ENCODE results near the gene CCDC117. TPM values are rescaled to one million over a fixed set of nuclear protein-coding genes. Genes with fewer than 3 reads are reported as not detected.
A peak's percentile ranks its signal among the peaks of the same experiment; 100 is the strongest.
"Not testable (repeated sequence)": the region's sequence is repeated elsewhere in the genome, so short reads cannot be mapped to it uniquely, and the experiment has no call there.

CCDC117 gene
- total RNA-seq, 2 donors from 2014 or later = 21.2 to 24.9 TPM

DNA sequence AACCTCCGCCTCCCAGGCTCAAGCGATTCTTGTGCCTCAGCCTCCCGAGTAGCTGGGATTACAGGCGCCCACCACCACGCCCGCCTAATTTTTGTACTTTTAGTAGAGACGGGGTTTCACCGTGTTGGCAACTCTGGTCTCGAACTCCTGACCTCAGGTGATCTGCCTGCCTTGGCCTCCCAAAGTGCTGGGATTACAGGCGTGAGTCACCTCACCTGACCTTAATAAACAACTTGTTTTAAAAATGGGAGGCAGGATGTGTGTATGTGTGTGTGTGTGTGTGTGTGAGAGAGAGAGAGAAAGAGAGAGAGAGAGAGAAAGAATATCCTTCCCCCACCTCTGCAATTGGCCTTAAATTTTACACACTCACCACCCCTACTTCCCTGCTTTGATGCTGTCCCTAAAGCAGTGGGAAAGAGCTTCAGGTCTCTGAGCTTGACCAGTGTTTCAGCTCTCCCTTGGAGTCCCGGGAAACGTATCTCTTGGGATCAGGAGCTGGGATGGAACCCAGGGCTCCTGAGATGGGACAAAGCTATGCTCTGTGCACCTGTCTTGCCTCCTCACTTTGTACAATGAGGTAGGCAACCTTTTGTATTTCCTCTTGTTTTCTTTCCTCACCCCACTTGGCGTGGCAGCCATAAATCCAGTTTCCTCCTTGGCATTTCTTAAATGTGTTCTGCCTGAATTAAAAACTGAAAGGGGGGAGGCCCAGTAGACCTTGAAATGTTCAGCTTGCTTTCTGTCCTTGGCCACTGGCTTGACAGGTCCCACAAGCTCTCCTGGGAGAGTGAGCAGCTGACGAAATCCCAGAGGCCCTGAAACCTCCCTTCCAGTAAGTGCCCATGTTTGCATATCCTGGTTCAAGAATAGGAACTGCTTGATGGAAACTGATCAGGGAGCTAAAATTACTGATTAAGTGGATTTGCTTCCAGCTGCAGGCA lies 45.7 kb downstream of the CCDC117 start:
- peaks cover 5% of the 10 kb centered on the region for H3K4me1 ChIP-seq
- H3K9ac ChIP-seq (ENCODE audit: low read depth in 2 of 2, low read length in 2 of 2) = peak overlapping the region in 1 of 2 donors; percentile 30
- no peaks in the 10 kb centered on the region for H3K36me3 ChIP-seq
- H3K27ac ChIP-seq = peak overlapping the region; percentile 73
- TF ChIP-seq, protein P1, sequence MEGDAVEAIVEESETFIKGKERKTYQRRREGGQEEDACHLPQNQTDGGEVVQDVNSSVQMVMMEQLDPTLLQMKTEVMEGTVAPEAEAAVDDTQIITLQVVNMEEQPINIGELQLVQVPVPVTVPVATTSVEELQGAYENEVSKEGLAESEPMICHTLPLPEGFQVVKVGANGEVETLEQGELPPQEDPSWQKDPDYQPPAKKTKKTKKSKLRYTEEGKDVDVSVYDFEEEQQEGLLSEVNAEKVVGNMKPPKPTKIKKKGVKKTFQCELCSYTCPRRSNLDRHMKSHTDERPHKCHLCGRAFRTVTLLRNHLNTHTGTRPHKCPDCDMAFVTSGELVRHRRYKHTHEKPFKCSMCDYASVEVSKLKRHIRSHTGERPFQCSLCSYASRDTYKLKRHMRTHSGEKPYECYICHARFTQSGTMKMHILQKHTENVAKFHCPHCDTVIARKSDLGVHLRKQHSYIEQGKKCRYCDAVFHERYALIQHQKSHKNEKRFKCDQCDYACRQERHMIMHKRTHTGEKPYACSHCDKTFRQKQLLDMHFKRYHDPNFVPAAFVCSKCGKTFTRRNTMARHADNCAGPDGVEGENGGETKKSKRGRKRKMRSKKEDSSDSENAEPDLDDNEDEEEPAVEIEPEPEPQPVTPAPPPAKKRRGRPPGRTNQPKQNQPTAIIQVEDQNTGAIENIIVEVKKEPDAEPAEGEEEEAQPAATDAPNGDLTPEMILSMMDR (IDR thresholded peaks at IDR 0.05) = no peak
- intact Hi-C loops (cut with DNase I) = no loop called here
- no peak overlapping the region for H3K4me3 ChIP-seq
- H3K9me3 ChIP-seq = no peaks in the 10 kb centered on the region
- DNase-seq = peak; percentile 84
- H3K27me3 ChIP-seq = no peaks in the 10 kb centered on the region

DNA sequence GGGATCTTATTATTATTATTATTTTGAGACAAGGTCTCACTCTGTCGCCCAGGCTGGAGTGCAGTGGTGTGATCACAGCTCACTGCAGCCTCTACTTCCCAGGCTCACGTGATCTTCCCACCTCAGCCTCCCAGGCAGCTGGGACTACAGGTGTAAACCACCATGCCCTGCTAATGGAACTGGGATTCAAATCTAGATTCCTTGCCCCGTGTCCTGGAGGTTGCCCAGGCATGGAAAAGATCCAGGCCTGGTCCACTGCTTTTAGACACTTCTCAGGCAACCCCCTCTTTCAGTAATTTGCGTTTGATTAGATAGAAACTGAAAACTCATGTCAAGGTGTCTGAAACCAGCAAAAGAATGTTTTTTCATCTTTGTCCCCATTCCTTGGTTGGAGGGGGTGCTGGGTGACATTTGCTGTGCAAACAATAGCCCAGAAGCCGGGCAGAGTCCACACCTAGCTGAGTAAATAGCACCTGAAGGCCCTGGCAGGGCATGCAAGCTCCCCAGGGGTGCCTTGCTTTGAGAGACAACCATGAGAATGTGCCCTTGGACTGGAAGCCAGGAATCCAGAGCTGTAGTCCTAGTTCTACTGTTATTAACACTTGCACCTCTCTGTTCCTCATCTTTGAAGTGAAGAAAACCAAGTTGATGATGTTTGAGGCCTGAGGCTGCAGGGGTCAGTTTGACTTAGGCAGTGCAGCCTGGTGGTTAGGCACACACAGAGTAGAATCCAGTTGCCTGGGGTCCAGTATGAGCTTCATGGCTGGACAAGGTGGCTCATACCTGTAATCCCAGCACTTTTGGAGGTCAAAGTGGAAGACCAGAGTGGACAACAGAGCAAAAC lies 47.0 kb downstream of the CCDC117 start:
- Histone ChIP-seq H3K27me3 (no peaks in the 10 kb centered on the region), H3K4me3 (no peak overlapping the region), H3K27ac (peak overlapping the region; percentile 73), H3K9ac (ENCODE audit: low read depth in 2 of 2, low read length in 2 of 2) (peak overlapping the region in 1 of 2 donors; percentile 30), H3K4me1 (peaks cover 5% of the 10 kb centered on the region), H3K9me3 (no peaks in the 10 kb centered on the region), H3K36me3 (no peaks in the 10 kb centered on the region)
- intact Hi-C loops (cut with DNase I) = no loop called here
- TF ChIP-seq, protein P1 (IDR thresholded peaks at IDR 0.05) = no peak
- DNase-seq = peak; percentile 81

DNA sequence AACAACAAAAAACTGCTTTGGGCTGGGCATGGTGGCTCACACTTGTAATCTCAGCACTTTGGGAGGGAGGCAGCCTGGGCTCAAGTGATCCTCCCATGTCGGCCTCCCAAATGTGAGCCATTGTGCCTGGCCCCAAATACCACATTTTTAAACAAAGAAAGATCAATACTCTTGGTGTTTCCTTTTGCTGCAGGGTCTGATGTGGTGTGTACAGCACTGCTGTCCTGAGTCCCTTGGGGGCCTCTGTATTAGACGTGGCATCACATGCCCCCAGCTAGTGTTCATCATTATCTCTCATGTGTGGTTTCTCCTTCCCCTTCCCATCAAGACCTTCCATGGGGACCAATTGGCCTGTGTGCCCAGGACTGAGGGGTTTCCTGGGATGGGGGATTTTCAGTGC lies 48.4 kb downstream of the CCDC117 start:
- TF ChIP-seq, protein P1 (IDR thresholded peaks at IDR 0.05) = no peak
- Histone ChIP-seq H3K27ac (no peak overlapping the region), H3K36me3 (no peaks in the 10 kb centered on the region), H3K4me1 (peaks cover 5% of the 10 kb centered on the region), H3K9me3 (no peaks in the 10 kb centered on the region), H3K4me3 (no peak overlapping the region), H3K27me3 (no peaks in the 10 kb centered on the region), H3K9ac (ENCODE audit: low read depth in 2 of 2, low read length in 2 of 2) (no peak overlapping the region)
- DNase-seq = no peak
- intact Hi-C loops (cut with DNase I) = no loop called here

DNA sequence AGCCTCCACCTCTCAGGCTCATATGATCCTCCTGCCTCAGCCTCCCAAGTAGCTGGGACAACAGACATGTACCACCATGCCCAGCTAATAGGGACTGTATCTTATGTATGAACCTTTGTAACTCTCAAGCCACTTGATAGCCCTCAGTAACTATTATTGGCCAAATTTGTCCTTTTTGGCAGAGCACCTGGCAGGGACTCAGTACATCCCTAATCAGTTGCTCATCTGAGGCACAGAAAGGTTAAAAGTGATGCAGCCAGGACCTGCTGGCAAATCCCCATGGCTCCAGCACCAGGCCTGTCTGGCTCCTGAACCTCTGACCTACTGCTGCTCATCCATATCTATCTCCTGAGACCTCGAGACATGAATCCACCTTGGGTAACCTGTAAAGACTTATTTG lies 49.0 kb downstream of the CCDC117 start:
- intact Hi-C loops (cut with DNase I) = no loop called here
- no peaks in the 10 kb centered on the region for H3K27me3 ChIP-seq
- peak overlapping the region in 1 of 2 donors; percentile 32 for H3K9ac ChIP-seq (ENCODE audit: low read depth in 2 of 2, low read length in 2 of 2)
- H3K4me3 ChIP-seq = no peak overlapping the region
- peak overlapping the region; percentile 38 for H3K27ac ChIP-seq
- TF ChIP-seq, protein P1 (IDR thresholded peaks at IDR 0.05) = no peak
- H3K36me3 ChIP-seq = no peaks in the 10 kb centered on the region
- no peak for DNase-seq
- no peaks in the 10 kb centered on the region for H3K9me3 ChIP-seq
- peaks cover 5% of the 10 kb centered on the region for H3K4me1 ChIP-seq

DNA sequence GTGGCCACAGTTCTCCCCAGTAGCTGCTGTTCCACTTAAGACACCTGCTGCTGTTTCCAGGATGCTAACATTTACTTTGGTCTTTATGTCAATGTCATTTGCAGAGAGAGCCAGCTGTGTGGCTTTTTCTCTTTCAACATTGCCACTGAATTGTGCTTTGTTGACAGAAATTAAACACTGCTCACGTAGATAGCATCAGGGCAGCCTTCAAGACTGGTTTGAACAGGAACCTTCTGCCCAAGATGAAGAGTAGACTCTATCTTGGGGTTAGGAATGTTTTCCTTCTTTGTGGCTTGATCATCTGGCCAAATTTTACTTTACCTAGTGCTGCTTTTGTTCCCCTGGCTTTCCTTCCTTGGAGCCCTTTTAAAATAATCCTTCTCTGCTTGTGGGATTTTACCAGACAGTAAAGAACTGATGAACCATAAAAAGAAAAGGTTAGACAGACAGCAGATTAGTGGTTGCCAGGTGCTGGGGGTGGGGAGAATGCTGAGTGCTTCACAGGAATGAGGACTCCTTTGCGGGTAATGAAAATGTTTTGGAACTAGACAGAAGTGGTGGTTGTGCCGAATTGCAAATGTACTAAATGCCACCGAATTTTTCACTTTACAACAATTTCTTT lies 50.5 kb downstream of the CCDC117 start:
- Histone ChIP-seq H3K27ac (peak overlapping the region; percentile 38), H3K9me3 (no peaks in the 10 kb centered on the region), H3K4me1 (no peaks in the 10 kb centered on the region), H3K36me3 (no peaks in the 10 kb centered on the region), H3K27me3 (no peaks in the 10 kb centered on the region), H3K9ac (ENCODE audit: low read depth in 2 of 2, low read length in 2 of 2) (peak overlapping the region in 1 of 2 donors; percentile 38), H3K4me3 (no peak overlapping the region)
- TF ChIP-seq, protein P1 (IDR thresholded peaks at IDR 0.05) = no peak
- peak; percentile 73 for DNase-seq
- intact Hi-C loops (cut with DNase I) = no loop called here

DNA sequence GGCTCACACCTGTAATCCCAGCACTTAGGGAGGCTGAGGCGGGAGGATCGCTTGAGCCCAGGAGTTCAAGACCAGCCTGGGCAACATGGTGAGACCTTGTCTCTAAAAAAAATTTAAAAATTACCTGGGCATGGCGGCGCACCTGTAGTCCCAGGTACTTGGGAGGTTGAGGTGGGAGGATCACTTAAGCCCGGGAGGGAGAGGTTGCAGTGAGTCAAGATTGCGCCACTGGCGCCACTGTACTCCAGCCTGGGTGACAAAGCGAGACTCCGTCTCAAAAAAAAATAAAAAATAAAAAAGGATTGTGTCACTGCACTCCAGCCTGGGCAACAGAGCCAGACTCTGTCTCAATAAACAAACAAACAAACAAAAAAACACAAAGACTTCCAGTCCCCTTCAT lies 52.0 kb downstream of the CCDC117 start:
- H3K4me3 ChIP-seq; H3K4me1 ChIP-seq; DNase-seq; H3K9me3 ChIP-seq; H3K9ac ChIP-seq (ENCODE audit: low read depth in 2 of 2, low read length in 2 of 2); H3K36me3 ChIP-seq; H3K27me3 ChIP-seq; intact Hi-C loops (cut with DNase I): not testable (repeated sequence)
- peak overlapping the region; percentile 6 for H3K27ac ChIP-seq

DNA sequence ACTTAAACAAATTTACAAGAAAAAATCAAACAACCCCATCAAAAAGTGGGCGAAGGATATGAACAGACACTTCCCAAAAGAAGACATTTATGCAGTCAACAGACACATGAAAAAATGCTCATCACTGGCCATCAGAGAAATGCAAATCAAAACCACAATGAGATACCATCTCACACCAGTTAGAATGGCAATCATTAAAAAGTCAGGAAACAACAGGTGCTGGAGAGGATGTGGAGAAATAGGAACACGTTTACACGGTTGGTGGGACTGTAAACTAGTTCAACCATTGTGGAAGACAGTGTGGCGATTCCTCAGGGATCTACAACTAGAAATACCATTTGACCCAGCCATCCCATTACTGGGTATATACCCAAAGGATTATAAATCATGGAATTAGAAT lies 53.9 kb downstream of the CCDC117 start:
- H3K4me3 ChIP-seq; H3K27me3 ChIP-seq; intact Hi-C loops (cut with DNase I); H3K9me3 ChIP-seq; H3K4me1 ChIP-seq; H3K36me3 ChIP-seq; H3K27ac ChIP-seq; H3K9ac ChIP-seq (ENCODE audit: low read depth in 2 of 2, low read length in 2 of 2); DNase-seq: not testable (repeated sequence)

Data from colonic mucosa (tissue), 4 donors.